MG63 (cell line): ENCODE data around the gene ATF7IP. TPM values are rescaled to one million over a fixed set of nuclear protein-coding genes. Genes with fewer than 3 reads are reported as not detected.
A peak's percentile ranks its signal among the peaks of the same experiment; 100 is the strongest.

ENCODE experiments used
- DNase-seq: peaks from one replicate; pipeline ENCODE4 v3.0.0-alpha.2; 2020
- H3K27me3 ChIP-seq: fragments of 250-450 bp; sonication (Bioruptor Pico); 2 replicates; pipeline ENCODE4 v1.5.1; 2020; ENCODE audit warnings: mild to moderate bottlenecking, moderate library complexity
- H3K36me3 ChIP-seq: fragments of 250-450 bp; sonication (Bioruptor Pico); 2 replicates; pipeline ENCODE4 v1.5.1; 2020; ENCODE audit warnings: mild to moderate bottlenecking, moderate library complexity
- H3K4me3 ChIP-seq: fragments of 250-450 bp; sonication (Bioruptor Pico); 2 replicates; pipeline ENCODE4 v1.5.1; 2020; ENCODE audit warnings: mild to moderate bottlenecking, moderate library complexity
- H3K9me3 ChIP-seq: fragments of 250-450 bp; sonication (Bioruptor Pico); 2 replicates; pipeline ENCODE4 v1.5.1; 2020; ENCODE audit warnings: mild to moderate bottlenecking, moderate library complexity
- total RNA-seq: library from RNA; depleted of rRNA; stranded (reverse); fragments of >200 nt; shearing (Covaris generic); gene quantifications from 2 replicates; pipeline ENCODE4 v1.2.3, GENCODE V29; 2014; ENCODE audit warnings: low replicate concordance

The ATF7IP gene
- total RNA-seq, 1 experiment from 2014 or later: 19.9 TPM

- no peaks in the 10 kb centered on the region for H3K9me3 ChIP-seq
- H3K4me3 ChIP-seq: peak overlapping the region; percentile 68
- no peak for DNase-seq
- H3K36me3 ChIP-seq: peaks cover 11% of the 10 kb centered on the region
- no peaks in the 10 kb centered on the region for H3K27me3 ChIP-seq
These were observed 942 bp downstream of the ATF7IP start for GRCh38 chr12:14366209-14367039.

- H3K36me3 ChIP-seq: peaks cover 11% of the 10 kb centered on the region
- no peak for DNase-seq
- no peaks in the 10 kb centered on the region for H3K27me3 ChIP-seq
- no peaks in the 10 kb centered on the region for H3K9me3 ChIP-seq
- H3K4me3 ChIP-seq: peak overlapping the region; percentile 68
These were observed 1.7 kb downstream of the ATF7IP start for GRCh38 chr12:14367040-14367661.

- DNase-seq: no peak
- 0 out of 2 replicates have a peak, but pooled peaks cover under 1% of the 10 kb centered on the region for H3K9me3 ChIP-seq
- no peaks in the 10 kb centered on the region for H3K27me3 ChIP-seq
- H3K4me3 ChIP-seq: no peak overlapping the region
- H3K36me3 ChIP-seq: peaks cover 11% of the 10 kb centered on the region
These were observed 3.8 kb downstream of the ATF7IP start for GRCh38 chr12:14369311-14369710.

GRCh38 chr12:14373217-14373616 is 7.7 kb downstream of the ATF7IP start:
- H3K27me3 ChIP-seq: no peaks in the 10 kb centered on the region
- H3K4me3 ChIP-seq: no peak overlapping the region
- DNase-seq: no peak
- H3K9me3 ChIP-seq: peaks cover 14% of the 10 kb centered on the region; the same call in 1 of the 2 replicates
- peaks cover 11% of the 10 kb centered on the region for H3K36me3 ChIP-seq

- DNase-seq: no peak
- Histone ChIP-seq H3K27me3 (no peaks in the 10 kb centered on the region), H3K9me3 (peaks cover 18% of the 10 kb centered on the region), H3K4me3 (no peak overlapping the region), H3K36me3 (peaks cover 12% of the 10 kb centered on the region)
These were observed 14.0 kb downstream of the ATF7IP start for GRCh38 chr12:14379508-14379907.

GRCh38 chr12:14384783-14385638 is 19.5 kb downstream of the ATF7IP start:
- DNase-seq: no peak
- no peak overlapping the region for H3K4me3 ChIP-seq
- peaks cover 7% of the 10 kb centered on the region for H3K9me3 ChIP-seq
- H3K36me3 ChIP-seq: peaks cover 1% of the 10 kb centered on the region; the same call in 1 of the 2 replicates
- no peaks in the 10 kb centered on the region for H3K27me3 ChIP-seq

- DNase-seq: no peak
- Histone ChIP-seq H3K4me3 (no peak overlapping the region), H3K27me3 (no peaks in the 10 kb centered on the region), H3K9me3 (peaks cover 7% of the 10 kb centered on the region), H3K36me3 (peaks cover 4% of the 10 kb centered on the region; the same call in 1 of the 2 replicates)
These were observed 21.9 kb downstream of the ATF7IP start for GRCh38 chr12:14387219-14387871.

GRCh38 chr12:14390449-14390848 is 25.0 kb downstream of the ATF7IP start:
- peaks cover 4% of the 10 kb centered on the region; the same call in 1 of the 2 replicates for H3K36me3 ChIP-seq
- no peak overlapping the region for H3K4me3 ChIP-seq
- DNase-seq: no peak
- H3K27me3 ChIP-seq: no peaks in the 10 kb centered on the region
- peaks cover 5% of the 10 kb centered on the region for H3K9me3 ChIP-seq

- no peaks in the 10 kb centered on the region for H3K27me3 ChIP-seq
- no peak overlapping the region for H3K4me3 ChIP-seq
- peaks cover 4% of the 10 kb centered on the region; the same call in 1 of the 2 replicates for H3K36me3 ChIP-seq
- peaks cover 5% of the 10 kb centered on the region for H3K9me3 ChIP-seq
- no peak for DNase-seq
These were observed 25.5 kb downstream of the ATF7IP start for GRCh38 chr12:14390870-14391530.

GRCh38 chr12:14393751-14394150 is 28.3 kb downstream of the ATF7IP start:
- Histone ChIP-seq H3K4me3 (no peak overlapping the region), H3K9me3 (peaks cover 1% of the 10 kb centered on the region; the same call in 1 of the 2 replicates), H3K36me3 (peaks cover 4% of the 10 kb centered on the region; the same call in 1 of the 2 replicates), H3K27me3 (no peaks in the 10 kb centered on the region)
- no peak for DNase-seq

- H3K4me3 ChIP-seq: no peak overlapping the region
These were observed 29.0 kb downstream of the ATF7IP start for GRCh38 chr12:14394317-14395073.

GRCh38 chr12:14395074-14395778 is 29.7 kb downstream of the ATF7IP start:
- no peak overlapping the region for H3K4me3 ChIP-seq
- peaks cover 6% of the 10 kb centered on the region for H3K9me3 ChIP-seq
- H3K36me3 ChIP-seq: peaks cover under 1% of the 10 kb centered on the region; the same call in 1 of the 2 replicates
- no peak for DNase-seq
- H3K27me3 ChIP-seq: no peaks in the 10 kb centered on the region

More at GRCh38 chr12:14394317-14395073, 29.0 kb downstream of the ATF7IP start:
- Histone ChIP-seq H3K36me3 (peaks cover 4% of the 10 kb centered on the region; the same call in 1 of the 2 replicates), H3K27me3 (no peaks in the 10 kb centered on the region), H3K9me3 (peaks cover 6% of the 10 kb centered on the region)
- DNase-seq: peak; percentile 16

- H3K36me3 ChIP-seq: no peaks in the 10 kb centered on the region
- peaks cover 6% of the 10 kb centered on the region for H3K9me3 ChIP-seq
- no peak overlapping the region for H3K4me3 ChIP-seq
- H3K27me3 ChIP-seq: no peaks in the 10 kb centered on the region
- no peak for DNase-seq
These were observed 30.6 kb downstream of the ATF7IP start for GRCh38 chr12:14396071-14396470.

GRCh38 chr12:14399871-14400270 is 34.4 kb downstream of the ATF7IP start:
- Histone ChIP-seq H3K27me3 (no peaks in the 10 kb centered on the region), H3K4me3 (no peak overlapping the region), H3K36me3 (no peaks in the 10 kb centered on the region), H3K9me3 (peaks cover 6% of the 10 kb centered on the region)
- no peak for DNase-seq

GRCh38 chr12:14400599-14400998 is 35.1 kb downstream of the ATF7IP start:
- Histone ChIP-seq H3K9me3 (peaks cover 6% of the 10 kb centered on the region), H3K27me3 (no peaks in the 10 kb centered on the region), H3K4me3 (no peak overlapping the region), H3K36me3 (no peaks in the 10 kb centered on the region)
- DNase-seq: no peak
